T-cell (primary cell): ENCODE results near the gene SNAPC2. TPM values are rescaled to one million over a fixed set of nuclear protein-coding genes. Genes with fewer than 3 reads are reported as not detected.

Experiments used
- ATAC-seq, 4 experiments: fragments of 200-7000 bp in 3 of 4; fragments of 150-1000 bp in 1 of 4; cut with Tn5 transposase; replicated peaks in 1 of 4; 1 replicate in 3 of 4; 2 replicates in 1 of 4; pipeline ENCODE4 v1.10.0; 2021; ENCODE audit warnings: moderate library complexity in 3 of 4, mild to moderate bottlenecking in 2 of 4, moderate number of reproducible peaks in 1 of 4
- CTCF ChIA-PET, 2 donors: fragments of 300-600 bp; sonication (Branson Sonifier 250); formaldehyde crosslinking; loops; one replicate each; lab custom pipeline; 2022; ENCODE audit warnings: antibody characterized with exemption in 2 of 2; lab: Charles Lee
- POLR2A ChIA-PET, 2 donors: fragments of 300-600 bp; sonication (Branson Sonifier 250); formaldehyde crosslinking; loops; one replicate each; lab custom pipeline; 2022; ENCODE audit warnings: antibody characterized with exemption in 2 of 2; lab: Charles Lee
- DNase-seq, 35 experiments: peaks; one replicate each; pipeline versions ENCODE4 v3.0.0 to v3.0.0-alpha.2; 2013 to 2023
- H3K27ac ChIP-seq: one replicate; pipeline ENCODE4 v1.5.1; 2013; ENCODE audit warnings: low read length
- H3K27me3 ChIP-seq, 2 experiments: replicated peaks in 1 of 2; 1 replicate in 1 of 2; 2 replicates in 1 of 2; pipeline versions ENCODE4 v1.6.1 to v1.7.0; 2013; ENCODE audit warnings: low read length in 1 of 2, mixed read lengths in 1 of 2; ENCODE audit not compliant: control insufficient read depth in 2 of 2, insufficient read depth in 2 of 2; ENCODE audit errors: extremely low read depth in 1 of 2
- H3K36me3 ChIP-seq, 2 donors: 1 replicate in 1 of 2; 2 replicates in 1 of 2; pipeline versions ENCODE4 v1.6.1 to v1.7.0; 2013; ENCODE audit warnings: low read length in 1 of 2; ENCODE audit not compliant: control insufficient read depth in 2 of 2, insufficient read depth in 1 of 2; ENCODE audit errors: extremely low read depth in 1 of 2
- H3K4me1 ChIP-seq, 2 experiments: 1 replicate in 1 of 2; 2 replicates in 1 of 2; pipeline versions ENCODE4 v1.6.1 to v1.7.0; 2013; ENCODE audit warnings: low read length in 2 of 2, mixed read lengths in 1 of 2; ENCODE audit not compliant: insufficient read depth in 2 of 2, control insufficient read depth in 1 of 2; ENCODE audit errors: extremely low read depth in 1 of 2
- H3K4me3 ChIP-seq, 2 donors: 1 replicate in 1 of 2; 2 replicates in 1 of 2; pipeline versions ENCODE4 v1.5.1 to v1.7.0; 2013; ENCODE audit warnings: mild to moderate bottlenecking in 2 of 2, low read length in 1 of 2, moderate library complexity in 1 of 2; ENCODE audit not compliant: control insufficient read depth in 1 of 2; ENCODE audit errors: extremely low read depth in 1 of 2
- H3K9me3 ChIP-seq: 2 replicates; pipeline ENCODE4 v1.7.0; 2013
- H3K27ac Mint-ChIP-seq, 2 donors: one replicate each; pipeline ENCODE4 v1.8.0; 2020 to 2021; ENCODE audit warnings: mild to moderate bottlenecking in 2 of 2, mixed read lengths in 2 of 2
- H3K27me3 Mint-ChIP-seq, 2 donors: one replicate each; pipeline ENCODE4 v1.8.0; 2021 to 2022; ENCODE audit warnings: mixed read lengths in 2 of 2
- H3K36me3 Mint-ChIP-seq: one replicate; pipeline ENCODE4 v1.8.0; 2021; ENCODE audit warnings: mixed read lengths
- H3K4me1 Mint-ChIP-seq, 3 donors: one replicate each; pipeline ENCODE4 v1.8.0; 2020 to 2022; ENCODE audit warnings: mixed read lengths in 3 of 3, mild to moderate bottlenecking in 1 of 3
- H3K4me3 Mint-ChIP-seq, 3 donors: one replicate each; pipeline ENCODE4 v1.8.0; 2020 to 2022; ENCODE audit warnings: mild to moderate bottlenecking in 3 of 3, mixed read lengths in 3 of 3, moderate library complexity in 3 of 3
- H3K9me3 Mint-ChIP-seq, 3 donors: one replicate each; pipeline ENCODE4 v1.8.0; 2020 to 2022; ENCODE audit warnings: mixed read lengths in 3 of 3
- WGBS: methylation state at CpG from one replicate; pipeline ENCODE4 v1.1.5; 2013; ENCODE audit warnings: missing lambda C conversion rate; ENCODE audit not compliant: insufficient coverage; 5-methylcytosine and 5-hydroxymethylcytosine counted together
- total RNA-seq, 35 experiments: library from RNA in 6 of 35; stranded (reverse) in 6 of 35; fragments of 120-200 nt in 1 of 35; gene quantifications; one replicate each; pipeline versions ENCODE4 v1.2.1 to v1.2.4 and lab custom pipeline; 2013 to 2026

Gene SNAPC2
- total RNA-seq, 5 donors from 2014 or later (not counting 1 experiment from before 2014, with no cell fraction given), result 9.0 to 22.9 (median 18.6) TPM

GRCh38 chr19:7932930-7933300, 12.8 kb downstream of the SNAPC2 start:
- ChIA-PET CTCF (no interaction called here), POLR2A (no interaction called here)
- Mint-ChIP-seq H3K4me1 (peaks cover 0 to 10% (median 7%) of the 10 kb centered on the region in 3 donors), H3K36me3 (peaks cover 9% of the 10 kb centered on the region), H3K27me3 (no peaks in the 10 kb centered on the region), H3K4me3 (no peak overlapping the region), H3K9me3 (no peaks in the 10 kb centered on the region), H3K27ac (no peak overlapping the region)
- H3K27me3 ChIP-seq, result no peaks in the 10 kb centered on the region
- H3K36me3 ChIP-seq, result peaks cover 30 to 65% of the 10 kb centered on the region in 2 donors
- H3K4me1 ChIP-seq, result peaks cover 2 to 7% of the 10 kb centered on the region in 2 experiments
- H3K4me3 ChIP-seq, result no peak overlapping the region
- 94% methylated on average over 5 of the region's 10 CpGs for WGBS
- no peaks in the 10 kb centered on the region for H3K9me3 ChIP-seq
- H3K27ac ChIP-seq, result no peak overlapping the region
- ATAC-seq, result no peak
- DNase-seq, result no peak

DNA sequence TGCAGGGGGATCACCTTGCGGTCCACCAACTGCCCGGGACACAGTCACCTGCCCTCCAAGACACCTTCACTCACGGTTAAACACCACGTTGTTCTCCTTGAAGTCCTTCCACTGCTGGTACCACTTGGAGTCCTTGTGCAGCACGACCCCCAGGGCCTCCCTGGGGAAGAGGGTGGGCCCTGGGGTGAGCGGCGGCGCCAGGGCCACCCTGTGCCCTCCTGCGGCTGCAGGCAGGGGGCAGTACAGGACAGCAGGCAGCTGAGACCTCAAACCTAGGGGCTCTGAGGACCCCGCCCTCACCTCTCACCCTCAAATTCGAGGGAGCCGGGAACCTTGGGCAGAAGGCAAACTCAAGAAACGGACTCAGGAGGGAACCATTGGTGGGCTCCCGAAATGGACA, 13.3 kb downstream of the SNAPC2 start:
- H3K9me3 ChIP-seq, result no peaks in the 10 kb centered on the region
- WGBS, result 86% methylated on average over 11 of the region's 14 CpGs
- DNase-seq, result no peak
- POLR2A ChIA-PET, result no interaction called here
- peaks cover 31 to 69% of the 10 kb centered on the region in 2 donors for H3K36me3 ChIP-seq
- ATAC-seq, result no peak
- no peaks in the 10 kb centered on the region for H3K9me3 Mint-ChIP-seq
- H3K27ac ChIP-seq, result no peak overlapping the region
- CTCF ChIA-PET, result no interaction called here
- no peaks in the 10 kb centered on the region for H3K27me3 ChIP-seq
- no peak overlapping the region for H3K27ac Mint-ChIP-seq
- H3K4me3 Mint-ChIP-seq, result no peak overlapping the region
- no peak overlapping the region for H3K4me3 ChIP-seq
- H3K4me1 ChIP-seq, result peaks cover 2 to 7% of the 10 kb centered on the region in 2 experiments
- H3K27me3 Mint-ChIP-seq, result no peaks in the 10 kb centered on the region
- H3K4me1 Mint-ChIP-seq, result peaks cover 0 to 10% (median 7%) of the 10 kb centered on the region in 3 donors
- peaks cover 9% of the 10 kb centered on the region for H3K36me3 Mint-ChIP-seq

DNA sequence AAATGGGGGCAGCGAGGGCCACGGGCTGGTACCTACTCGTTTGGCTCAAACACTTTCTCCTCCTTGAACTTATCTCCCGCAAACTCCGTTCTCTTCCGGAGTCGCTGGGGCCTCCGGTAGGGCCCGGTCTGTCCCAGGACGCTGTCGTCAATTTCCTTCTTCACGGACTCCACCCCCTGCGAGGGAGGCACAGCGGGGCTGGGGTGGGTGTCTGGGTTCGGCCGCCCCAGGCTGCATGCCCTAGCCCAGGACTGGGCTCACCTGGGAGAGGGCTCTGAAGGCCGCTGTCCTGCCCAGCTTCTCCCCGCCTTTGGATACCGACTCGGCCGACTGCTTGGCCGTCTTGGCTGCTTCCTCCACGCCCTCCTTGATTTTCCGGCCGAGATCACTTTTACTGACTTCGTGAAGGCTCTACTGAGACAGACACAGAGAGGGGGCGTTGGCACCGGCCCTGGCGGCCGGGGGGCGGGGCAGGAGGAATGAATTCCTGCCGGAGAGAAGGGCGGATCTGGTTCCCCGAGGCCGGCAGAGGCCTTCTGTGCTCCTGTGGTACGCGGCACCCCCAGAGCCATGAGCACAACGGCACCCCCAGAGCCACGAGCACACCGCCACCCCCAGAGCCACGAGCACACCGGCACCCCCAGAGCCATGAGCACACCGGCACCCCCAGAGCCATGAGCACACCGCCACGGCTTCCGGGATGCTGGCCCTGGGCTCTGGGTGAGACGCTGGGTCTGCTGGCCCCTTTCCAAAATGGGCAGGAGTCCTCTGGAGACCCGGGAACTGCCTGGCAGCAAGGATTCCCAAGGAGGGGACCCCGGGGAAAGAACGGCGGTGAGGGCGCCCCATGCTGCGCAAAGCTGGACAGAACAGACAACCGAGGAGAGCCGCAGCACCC, 13.9 kb downstream of the SNAPC2 start:
- peaks cover 12% of the 10 kb centered on the region for H3K36me3 Mint-ChIP-seq
- CTCF ChIA-PET, result interaction anchor here in 1 of 2 donors (0.6 kb wide), 1 partner anchor 337 kb away, joined by 7 read pairs; no protein-coding TSS in a partner anchor
- H3K36me3 ChIP-seq, result peaks cover 31 to 73% of the 10 kb centered on the region in 2 donors
- POLR2A ChIA-PET, result interaction anchor here in 1 of 2 donors (0.7 kb wide), 1 partner anchor 50 kb away, joined by 3 read pairs; no protein-coding TSS in a partner anchor
- peaks cover 4 to 10% (median 8%) of the 10 kb centered on the region in 3 donors for H3K4me1 Mint-ChIP-seq
- 96% methylated on average over 53 of the region's 55 CpGs for WGBS
- no peaks in the 10 kb centered on the region for H3K9me3 Mint-ChIP-seq
- H3K4me3 ChIP-seq, result no peak overlapping the region
- no peak overlapping the region for H3K27ac Mint-ChIP-seq
- H3K27me3 Mint-ChIP-seq, result no peaks in the 10 kb centered on the region
- H3K9me3 ChIP-seq, result no peaks in the 10 kb centered on the region
- H3K27ac ChIP-seq, result no peak overlapping the region
- H3K27me3 ChIP-seq, result no peaks in the 10 kb centered on the region
- peaks cover 2 to 6% of the 10 kb centered on the region in 2 experiments for H3K4me1 ChIP-seq
- DNase-seq (no peak), ATAC-seq (no peak)
- no peak overlapping the region for H3K4me3 Mint-ChIP-seq

DNA sequence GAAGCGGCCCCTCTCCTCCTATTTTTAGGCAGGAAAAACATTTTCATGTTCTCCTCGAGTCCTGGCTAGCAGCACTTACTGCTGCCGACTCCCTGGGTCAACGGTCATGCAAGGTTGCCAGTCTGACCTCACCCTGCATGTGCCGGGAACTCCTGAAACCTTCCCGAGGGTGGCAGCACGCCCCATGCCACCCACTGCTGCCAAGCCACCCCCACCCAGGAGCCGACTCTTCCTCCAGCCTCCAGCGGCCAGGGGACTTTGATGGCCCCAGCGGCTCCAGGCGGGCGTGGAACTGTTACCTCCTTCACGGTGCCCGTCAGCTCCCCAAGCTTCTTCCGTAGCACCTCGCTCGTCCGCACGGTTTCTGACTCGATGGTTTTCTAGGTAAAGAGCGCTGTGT, 14.6 kb downstream of the SNAPC2 start:
- no peaks in the 10 kb centered on the region for H3K9me3 ChIP-seq
- H3K4me1 ChIP-seq, result no peaks in the 10 kb centered on the region
- Mint-ChIP-seq H3K27ac (no peak overlapping the region), H3K4me3 (no peak overlapping the region), H3K9me3 (no peaks in the 10 kb centered on the region), H3K36me3 (peaks cover 12% of the 10 kb centered on the region), H3K27me3 (no peaks in the 10 kb centered on the region), H3K4me1 (peaks cover 4 to 6% (median 5%) of the 10 kb centered on the region in 3 donors)
- DNase-seq (no peak), ATAC-seq (no peak)
- no peak overlapping the region for H3K27ac ChIP-seq
- CTCF ChIA-PET, result interaction anchor here in 1 of 2 donors (0.6 kb wide), 1 partner anchor 338 kb away, joined by 7 read pairs; no protein-coding TSS in a partner anchor
- peaks cover 31 to 73% of the 10 kb centered on the region in 2 donors for H3K36me3 ChIP-seq
- no peak overlapping the region for H3K4me3 ChIP-seq
- no peaks in the 10 kb centered on the region for H3K27me3 ChIP-seq
- 97% methylated on average over 18 of the region's 21 CpGs for WGBS
- POLR2A ChIA-PET, result interaction anchor here in 1 of 2 donors (0.7 kb wide), 1 partner anchor 51 kb away, joined by 3 read pairs; no protein-coding TSS in a partner anchor

- Mint-ChIP-seq H3K27ac (no peak overlapping the region), H3K4me1 (peaks cover 32 to 46% (median 35%) of the 10 kb centered on the region in 3 donors), H3K27me3 (no peaks in the 10 kb centered on the region), H3K4me3 (peak overlapping the region in 1 of 3 donors; percentile 51), H3K9me3 (no peaks in the 10 kb centered on the region), H3K36me3 (peaks cover 10% of the 10 kb centered on the region)
- H3K36me3 ChIP-seq, result peaks cover 13 to 38% of the 10 kb centered on the region in 2 donors
- CTCF ChIA-PET, result interaction anchor here in 1 of 2 donors (0.6 kb wide), 1 partner anchor 675 kb away, joined by 4 read pairs; no protein-coding TSS in a partner anchor
- DNase-seq (no peak), ATAC-seq (no peak)
- no peak overlapping the region for H3K4me3 ChIP-seq
- no peak overlapping the region for H3K27ac ChIP-seq
- POLR2A ChIA-PET, result interaction anchor here in 1 of 2 donors (0.7 kb wide), 1 partner anchor 16 kb away, joined by 12 read pairs; no protein-coding TSS in a partner anchor
- 93% methylated on average over 5 of the region's 13 CpGs for WGBS
- no peaks in the 10 kb centered on the region for H3K27me3 ChIP-seq
- H3K4me1 ChIP-seq, result peaks cover 7 to 32% of the 10 kb centered on the region in 2 experiments
- no peaks in the 10 kb centered on the region for H3K9me3 ChIP-seq
Measured at GRCh38 chr19:7940841-7941240, 20.7 kb downstream of the SNAPC2 start.

DNA sequence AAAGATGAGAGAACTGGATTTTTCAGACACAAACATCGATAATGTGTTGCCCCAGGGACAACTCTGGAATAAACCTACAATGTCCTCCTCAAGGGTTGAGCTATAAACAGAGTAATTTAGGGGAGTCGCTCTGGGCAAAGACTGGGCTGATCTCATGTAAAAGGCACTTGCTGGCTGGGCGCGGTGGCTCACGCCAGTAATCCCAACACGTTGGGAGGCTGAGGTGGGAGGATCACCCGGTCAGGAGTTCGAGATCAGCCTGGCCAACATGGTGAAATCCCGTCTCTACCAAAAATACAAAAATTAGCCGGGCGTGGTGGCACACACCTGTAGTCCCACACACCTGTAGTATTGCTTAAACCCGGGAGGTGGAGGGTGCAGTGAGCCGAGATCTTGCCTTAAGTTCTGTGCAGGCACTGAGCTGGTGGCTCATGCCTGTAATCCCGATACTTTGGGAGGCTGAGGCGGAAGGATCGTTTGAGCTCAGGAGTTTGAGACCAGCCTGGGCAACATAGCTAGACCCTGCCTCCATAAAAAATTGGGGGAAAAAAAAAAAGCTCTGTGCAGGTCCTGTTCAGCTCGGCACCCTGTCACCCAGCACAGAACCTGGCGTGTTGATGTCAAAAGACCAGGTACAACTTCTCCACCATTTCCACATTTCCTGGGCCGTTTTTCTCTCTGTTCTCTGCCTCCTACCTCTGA, 21.9 kb downstream of the SNAPC2 start:
- no peak overlapping the region for H3K27ac Mint-ChIP-seq
- Histone ChIP-seq H3K27ac (no peak overlapping the region), H3K9me3 (no peaks in the 10 kb centered on the region), H3K4me1 (peaks cover 7 to 32% of the 10 kb centered on the region in 2 experiments), H3K36me3 (peaks cover 5 to 31% of the 10 kb centered on the region in 2 donors), H3K27me3 (no peaks in the 10 kb centered on the region), H3K4me3 (peak overlapping the region in 1 of 2 donors; percentile 15)
- H3K4me1 Mint-ChIP-seq, result peaks cover 32 to 46% (median 35%) of the 10 kb centered on the region in 3 donors
- DNase-seq, result no peak
- no peaks in the 10 kb centered on the region for H3K9me3 Mint-ChIP-seq
- H3K4me3 Mint-ChIP-seq, result peak overlapping the region; percentile 87 to 90 (median 89)
- peaks cover 10% of the 10 kb centered on the region for H3K36me3 Mint-ChIP-seq
- POLR2A ChIA-PET, result interaction anchor here in 1 of 2 donors (0.6 kb wide), 1 partner anchor 1080 kb away, joined by 4 read pairs; no protein-coding TSS in a partner anchor
- H3K27me3 Mint-ChIP-seq, result no peaks in the 10 kb centered on the region
- CTCF ChIA-PET, result interaction anchor here in 1 of 2 donors (3.9 kb wide), 1 partner anchor 13 kb away, joined by 15 read pairs; no protein-coding TSS in a partner anchor
- 93% methylated on average over 13 of the region's 19 CpGs for WGBS
- ATAC-seq, result no peak
